T-helper 1 cell treated with Interleukin-12 subunit alpha and Interleukin-12 subunit beta and Interleukin-4 antibody, amounts not matched to agents 30 μg/mL and 1 μg/mL, for 36 hours (primary cell): ENCODE results near the gene TRUB2.

Source experiments
- H3K27ac Mint-ChIP-seq: one replicate; pipeline ENCODE4 v1.8.0; 2021; ENCODE audit warnings: mild to moderate bottlenecking, mixed read lengths
- H3K27me3 Mint-ChIP-seq: one replicate; pipeline ENCODE4 v1.8.0; 2021; ENCODE audit warnings: low read depth, mixed read lengths
- H3K36me3 Mint-ChIP-seq: one replicate; pipeline ENCODE4 v1.8.0; 2021; ENCODE audit warnings: low read depth, mixed read lengths
- H3K4me1 Mint-ChIP-seq: one replicate; pipeline ENCODE4 v1.8.0; 2021; ENCODE audit warnings: low read depth, mixed read lengths
- H3K4me3 Mint-ChIP-seq: one replicate; pipeline ENCODE4 v1.8.0; 2021; ENCODE audit warnings: mild to moderate bottlenecking, moderate library complexity, mixed read lengths
- H3K9me3 Mint-ChIP-seq: one replicate; pipeline ENCODE4 v1.8.0; 2021; ENCODE audit warnings: mixed read lengths

TRUB2 gene

GRCh38 chr9:128325629-128326028 lies 3.4 kb upstream of the TRUB2 start:
- Mint-ChIP-seq H3K4me3 (peak overlapping the region; percentile 1), H3K4me1 (peaks cover 7% of the 10 kb centered on the region), H3K9me3 (no peaks in the 10 kb centered on the region), H3K27me3 (no peaks in the 10 kb centered on the region), H3K27ac (no peak overlapping the region), H3K36me3 (peaks cover 6% of the 10 kb centered on the region)

DNA sequence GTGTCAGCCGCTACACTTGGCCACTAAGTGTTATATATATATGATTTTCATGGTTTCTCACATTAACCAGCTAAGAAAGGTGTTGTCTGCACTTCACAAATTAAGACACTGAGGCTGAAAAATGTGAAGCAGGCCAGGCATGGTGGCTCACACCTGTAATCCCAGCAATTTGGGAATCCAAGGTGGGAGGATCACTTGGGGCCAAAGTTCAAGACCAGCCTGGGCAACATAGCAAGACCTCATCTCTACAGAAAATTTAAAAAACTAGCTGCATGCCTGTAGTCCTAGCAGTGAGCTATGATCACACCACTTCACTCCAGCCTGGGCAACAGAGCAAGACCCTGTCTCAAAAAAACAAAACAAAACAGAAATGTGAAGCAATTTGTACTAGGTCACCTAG lies 2.2 kb upstream of the TRUB2 start:
- Mint-ChIP-seq H3K27me3 (no peaks in the 10 kb centered on the region), H3K36me3 (peaks cover 6% of the 10 kb centered on the region), H3K27ac (no peak overlapping the region), H3K4me1 (peaks cover 7% of the 10 kb centered on the region), H3K9me3 (no peaks in the 10 kb centered on the region), H3K4me3 (peak overlapping the region; percentile 31)

DNA sequence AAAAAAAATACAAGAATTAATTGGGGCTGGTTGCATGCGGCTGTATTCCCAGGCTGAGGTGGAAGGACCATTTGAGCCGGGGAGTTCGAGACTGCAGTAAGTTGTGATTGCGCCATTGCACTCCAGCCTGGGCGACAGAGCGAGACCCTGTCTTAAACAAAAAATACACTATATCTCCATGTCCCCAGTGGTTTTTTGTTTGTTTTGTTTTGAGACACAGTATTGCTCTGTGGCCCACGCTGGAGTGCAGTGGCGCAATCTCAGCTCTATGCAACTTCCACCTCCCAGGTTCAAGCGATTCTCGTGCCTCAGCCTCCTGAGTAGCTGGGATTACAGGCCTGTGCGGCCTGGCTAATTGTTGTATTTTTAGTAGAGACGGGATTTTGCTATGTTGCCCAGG lies 1.5 kb upstream of the TRUB2 start:
- H3K9me3 Mint-ChIP-seq, result no peaks in the 10 kb centered on the region
- peak overlapping the region; percentile 88 for H3K4me3 Mint-ChIP-seq
- peaks cover 7% of the 10 kb centered on the region for H3K4me1 Mint-ChIP-seq
- no peaks in the 10 kb centered on the region for H3K27me3 Mint-ChIP-seq
- H3K27ac Mint-ChIP-seq, result peak overlapping the region; percentile 82
- peaks cover 6% of the 10 kb centered on the region for H3K36me3 Mint-ChIP-seq

- Mint-ChIP-seq H3K4me3 (peak overlapping the region; percentile 88), H3K27me3 (no peaks in the 10 kb centered on the region), H3K9me3 (no peaks in the 10 kb centered on the region), H3K36me3 (peaks cover 6% of the 10 kb centered on the region), H3K4me1 (peaks cover 7% of the 10 kb centered on the region), H3K27ac (peak overlapping the region; percentile 82)
Observed at GRCh38 chr9:128323212-128323730, 1.0 kb upstream of the TRUB2 start.

- H3K4me1 Mint-ChIP-seq, result peaks cover 7% of the 10 kb centered on the region
- peak overlapping the region; percentile 95 for H3K27ac Mint-ChIP-seq
- H3K4me3 Mint-ChIP-seq, result peak overlapping the region; percentile 88
- H3K27me3 Mint-ChIP-seq, result no peaks in the 10 kb centered on the region
- no peaks in the 10 kb centered on the region for H3K9me3 Mint-ChIP-seq
- H3K36me3 Mint-ChIP-seq, result peaks cover 5% of the 10 kb centered on the region
Observed at GRCh38 chr9:128321879-128322403, 306 bp downstream of the TRUB2 start.

DNA sequence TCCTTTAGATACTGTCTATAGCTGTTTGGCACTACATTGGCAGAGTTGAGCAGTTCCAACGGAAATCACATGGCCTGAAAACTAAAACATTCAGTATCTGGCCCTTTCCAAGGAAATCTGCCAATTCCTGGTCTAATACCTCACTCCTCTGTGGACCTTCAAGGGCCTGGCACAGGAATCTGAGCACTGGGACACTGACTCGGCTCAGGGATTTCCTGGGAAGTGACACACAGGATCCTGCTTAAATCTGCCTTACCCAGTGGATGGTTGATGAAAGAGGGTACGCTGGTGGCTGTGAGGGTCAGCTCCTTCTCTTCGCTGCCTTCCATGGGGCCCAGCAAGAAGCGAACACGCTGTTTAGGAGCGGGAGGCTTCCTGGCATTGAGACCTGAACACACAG lies 904 bp downstream of the TRUB2 start:
- H3K4me1 Mint-ChIP-seq, result peaks cover 7% of the 10 kb centered on the region
- no peaks in the 10 kb centered on the region for H3K9me3 Mint-ChIP-seq
- H3K4me3 Mint-ChIP-seq, result peak overlapping the region; percentile 88
- H3K27ac Mint-ChIP-seq, result no peak overlapping the region
- no peaks in the 10 kb centered on the region for H3K27me3 Mint-ChIP-seq
- peaks cover 5% of the 10 kb centered on the region for H3K36me3 Mint-ChIP-seq

- Mint-ChIP-seq H3K27ac (no peak overlapping the region), H3K4me1 (peaks cover 2% of the 10 kb centered on the region), H3K9me3 (no peaks in the 10 kb centered on the region), H3K27me3 (no peaks in the 10 kb centered on the region), H3K36me3 (peaks cover 1% of the 10 kb centered on the region), H3K4me3 (no peak overlapping the region)
Observed at GRCh38 chr9:128317629-128318028, 4.6 kb downstream of the TRUB2 start.

GRCh38 chr9:128316421-128316820 lies 5.8 kb downstream of the TRUB2 start:
- no peaks in the 10 kb centered on the region for H3K27me3 Mint-ChIP-seq
- H3K9me3 Mint-ChIP-seq, result no peaks in the 10 kb centered on the region
- no peak overlapping the region for H3K4me3 Mint-ChIP-seq
- H3K4me1 Mint-ChIP-seq, result no peaks in the 10 kb centered on the region
- no peak overlapping the region for H3K27ac Mint-ChIP-seq
- peaks cover 1% of the 10 kb centered on the region for H3K36me3 Mint-ChIP-seq

DNA sequence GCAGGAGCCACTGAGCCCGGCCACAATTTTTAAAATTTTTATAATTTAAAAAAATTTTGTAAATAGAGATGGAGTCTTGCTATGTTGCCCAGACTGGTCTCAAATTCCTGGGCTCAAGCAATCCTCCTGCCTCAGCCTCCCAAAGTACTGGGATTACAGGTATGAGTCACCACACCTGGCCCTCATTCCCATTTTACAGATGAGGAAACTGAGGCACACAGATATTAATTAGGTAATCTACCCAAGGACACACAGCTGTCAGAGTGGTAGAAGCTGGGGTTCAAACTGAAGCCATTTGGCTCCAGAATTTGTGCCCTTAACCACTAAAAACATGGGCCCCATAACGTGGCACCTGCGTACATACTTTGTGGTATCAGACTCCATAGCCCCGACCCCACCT lies 7.5 kb downstream of the TRUB2 start:
- H3K4me3 Mint-ChIP-seq, result no peak overlapping the region
- no peaks in the 10 kb centered on the region for H3K9me3 Mint-ChIP-seq
- no peak overlapping the region for H3K27ac Mint-ChIP-seq
- no peaks in the 10 kb centered on the region for H3K4me1 Mint-ChIP-seq
- H3K36me3 Mint-ChIP-seq, result peaks cover 5% of the 10 kb centered on the region
- no peaks in the 10 kb centered on the region for H3K27me3 Mint-ChIP-seq

DNA sequence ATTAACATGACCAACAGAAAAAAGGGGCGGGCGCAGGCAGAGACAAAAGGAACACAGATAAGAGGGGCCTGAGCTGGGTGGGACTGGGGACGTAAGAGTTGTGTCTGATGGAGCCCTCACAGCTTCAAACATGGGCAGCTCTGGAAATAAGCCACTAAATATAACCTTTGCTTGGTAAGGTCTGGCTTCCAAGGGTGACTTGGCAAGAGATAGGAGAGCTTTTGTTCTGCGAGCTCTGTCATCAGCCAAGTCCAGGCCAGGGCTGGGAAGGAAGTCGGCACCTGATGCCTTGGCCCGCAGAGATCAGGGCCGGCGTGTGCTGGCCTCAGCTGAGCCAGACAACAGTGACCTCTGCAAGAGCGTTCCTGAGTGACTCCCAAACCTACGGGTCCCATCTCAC lies 11.8 kb downstream of the TRUB2 start:
- H3K4me3 Mint-ChIP-seq, result no peak overlapping the region
- H3K4me1 Mint-ChIP-seq, result no peaks in the 10 kb centered on the region
- H3K27ac Mint-ChIP-seq, result no peak overlapping the region
- no peaks in the 10 kb centered on the region for H3K27me3 Mint-ChIP-seq
- peaks cover 7% of the 10 kb centered on the region for H3K36me3 Mint-ChIP-seq
- H3K9me3 Mint-ChIP-seq, result no peaks in the 10 kb centered on the region

DNA sequence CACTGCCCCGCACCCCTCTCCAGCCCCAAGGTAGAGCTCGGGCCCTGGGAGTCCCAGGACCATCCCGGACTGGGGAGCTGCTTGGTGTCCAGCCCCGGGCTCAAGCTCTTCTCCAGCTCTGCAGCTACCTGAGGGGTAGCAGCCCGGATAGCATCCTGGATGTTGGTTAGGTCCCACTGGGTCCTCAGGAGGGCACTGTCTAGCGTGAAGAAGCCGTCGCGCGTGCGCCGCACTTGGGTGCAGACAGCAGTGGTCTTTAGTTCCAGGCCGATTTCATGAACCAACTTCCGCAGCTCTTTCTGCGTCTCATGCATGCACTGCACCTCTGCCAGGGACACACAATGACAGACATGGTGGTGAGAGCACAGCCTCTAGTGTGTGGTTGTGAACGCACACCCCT lies 12.7 kb downstream of the TRUB2 start:
- H3K27ac Mint-ChIP-seq, result no peak overlapping the region
- H3K4me3 Mint-ChIP-seq, result no peak overlapping the region
- H3K36me3 Mint-ChIP-seq, result peaks cover 7% of the 10 kb centered on the region
- H3K9me3 Mint-ChIP-seq, result no peaks in the 10 kb centered on the region
- no peaks in the 10 kb centered on the region for H3K27me3 Mint-ChIP-seq
- no peaks in the 10 kb centered on the region for H3K4me1 Mint-ChIP-seq

GRCh38 chr9:128304971-128305288 lies 17.3 kb downstream of the TRUB2 start:
- Mint-ChIP-seq H3K4me1 (no peaks in the 10 kb centered on the region), H3K4me3 (no peak overlapping the region), H3K27me3 (no peaks in the 10 kb centered on the region), H3K36me3 (peaks cover 2% of the 10 kb centered on the region), H3K9me3 (no peaks in the 10 kb centered on the region), H3K27ac (no peak overlapping the region)

GRCh38 chr9:128304136-128304970 lies 17.9 kb downstream of the TRUB2 start:
- Mint-ChIP-seq H3K4me3 (no peak overlapping the region), H3K9me3 (no peaks in the 10 kb centered on the region), H3K27me3 (no peaks in the 10 kb centered on the region), H3K36me3 (peaks cover 2% of the 10 kb centered on the region), H3K4me1 (no peaks in the 10 kb centered on the region), H3K27ac (no peak overlapping the region)

DNA sequence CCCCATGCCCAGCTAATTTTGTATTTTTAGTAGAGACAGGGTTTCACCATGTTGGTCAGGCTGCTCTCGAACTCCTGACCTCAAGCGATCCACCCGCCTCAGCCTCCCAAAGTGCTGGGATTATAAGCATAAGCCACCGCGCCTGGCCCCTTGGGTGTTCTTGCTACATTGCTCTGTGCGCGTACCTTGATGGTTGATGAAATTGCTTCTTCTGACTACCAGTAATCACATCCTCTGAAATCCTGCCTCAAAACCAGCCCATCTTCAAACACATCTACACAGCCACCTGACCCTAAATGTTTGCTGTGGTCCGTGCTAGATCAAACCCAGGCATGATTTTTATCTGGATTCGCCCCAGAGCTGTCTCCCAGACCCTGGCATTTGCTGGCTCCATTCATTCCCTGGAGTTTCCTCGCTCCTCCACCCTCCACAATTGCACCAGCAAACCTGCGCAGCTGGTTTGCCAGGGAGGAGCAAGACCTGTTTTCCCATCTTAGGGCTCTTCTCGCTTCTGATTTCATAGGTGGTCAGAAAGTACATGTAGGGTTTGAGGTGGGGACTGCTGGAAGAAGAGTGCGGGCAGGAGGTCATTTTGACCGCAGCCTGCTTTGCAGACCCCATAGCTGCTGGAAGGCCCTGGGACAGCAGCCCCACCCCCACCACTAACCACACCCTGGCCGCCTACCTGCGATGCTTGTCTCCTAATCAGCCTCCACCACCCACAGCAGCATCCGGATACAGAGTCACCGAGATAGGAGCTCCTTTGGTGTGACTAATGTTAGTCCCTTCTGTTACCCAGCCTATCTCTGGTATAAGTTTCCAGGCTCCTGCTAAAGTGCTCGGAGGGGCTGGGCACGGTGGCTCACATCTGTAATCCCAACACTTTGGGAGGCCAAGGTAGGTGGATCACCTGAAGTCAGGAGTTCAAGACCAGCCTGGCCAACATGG lies 23.4 kb downstream of the TRUB2 start:
- Mint-ChIP-seq H3K9me3 (no peaks in the 10 kb centered on the region), H3K36me3 (no peaks in the 10 kb centered on the region), H3K27me3 (no peaks in the 10 kb centered on the region), H3K27ac (no peak overlapping the region), H3K4me3 (no peak overlapping the region), H3K4me1 (peaks cover 3% of the 10 kb centered on the region)
